ENCODE data around the gene TMEM33. TPM values are rescaled to one million over a fixed set of nuclear protein-coding genes. Genes with fewer than 3 reads are reported as not detected.

The TMEM33 gene
- total and polyA plus RNA-seq, 2 of the 8 experiments (the other 6 are each of a cell fraction or from before 2014, with no cell fraction given) = 72.5 to 94.4 TPM

DNA sequence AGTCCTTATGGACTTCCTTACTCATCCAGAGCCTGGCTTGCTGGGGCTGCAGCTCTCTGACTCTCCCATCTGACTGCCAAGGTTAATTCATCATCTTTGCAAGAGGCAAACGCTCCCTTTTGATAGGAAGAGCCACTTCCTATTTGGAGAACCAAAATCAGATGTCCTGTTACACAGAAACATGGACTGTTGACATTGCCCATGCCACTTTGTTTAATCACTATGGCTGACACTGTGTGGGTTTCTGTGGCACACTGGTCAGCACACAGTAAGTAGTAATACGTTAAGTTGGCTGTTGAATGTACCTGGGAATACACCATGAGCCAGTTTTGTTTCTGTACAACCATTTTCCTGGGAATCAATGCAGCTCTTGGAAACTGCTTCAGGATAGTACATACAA lies 45.1 kb upstream of the TMEM33 start (continued):
- TF ChIP-seq SIN3A (conservative IDR thresholded peaks at IDR 0.05 in 1 of 2, IDR thresholded peaks at IDR 0.05 in 1 of 2; ENCODE audit: low read depth in 1 of 2, low read length in 2 of 2) = no peak
- no peak for TF ChIP-seq EZH2 (IDR thresholded peaks at IDR 0.05; ENCODE audit: low read depth, low read length, severe bottlenecking)
- TF ChIP-seq TAF1 (IDR thresholded peaks at IDR 0.05; ENCODE audit: low read depth, low read length) = no peak
- TF ChIP-seq TBP (IDR thresholded peaks at IDR 0.05; ENCODE audit: low read depth, low read length) = no peak
- no peak for TF ChIP-seq RNF2 (IDR thresholded peaks at IDR 0.05; ENCODE audit: borderline replicate concordance, low read depth, low read length, missing control alignments, poor library complexity, severe bottlenecking)
- TF ChIP-seq KDM4A (IDR thresholded peaks at IDR 0.05; ENCODE audit: low read depth, low read length, severe bottlenecking) = no peak
- no peak for TF ChIP-seq MAFK (IDR thresholded peaks at IDR 0.05; ENCODE audit: low read depth, low read length)
- no peak for TF ChIP-seq NRF1 (IDR thresholded peaks at IDR 0.05; ENCODE audit: low read depth, low read length)

All from H1 (cell line).